Mesenchymal stem cell (in vitro differentiated cells and primary cell): Measurements from ENCODE around the gene PNMA8A.

Experiments used
- DNase-seq: peaks from one replicate; pipeline ENCODE4 v3.0.0-alpha.2; 2013
- H2AFZ ChIP-seq: one replicate; pipeline ENCODE4 v1.6.1; 2013; ENCODE audit warnings: low read depth, mild to moderate bottlenecking, control low read depth, inconsistent platforms, low read length, moderate library complexity
- H2AK5ac ChIP-seq: 2 replicates; pipeline ENCODE4 v1.6.1; 2013; ENCODE audit warnings: low read length, moderate library complexity, mild to moderate bottlenecking, inconsistent platforms; ENCODE audit not compliant: severe bottlenecking
- H2BK120ac ChIP-seq: one replicate; pipeline ENCODE4 v1.6.1; 2013; ENCODE audit warnings: low read depth, mild to moderate bottlenecking, inconsistent platforms, low read length, moderate library complexity
- H2BK12ac ChIP-seq, 2 experiments: one replicate each; pipeline ENCODE4 v1.6.1; 2013; ENCODE audit warnings: inconsistent platforms in 2 of 2, low read length in 2 of 2, mild to moderate bottlenecking in 2 of 2, moderate library complexity in 2 of 2, control low read depth in 1 of 2
- H2BK15ac ChIP-seq: one replicate; pipeline ENCODE4 v1.6.1; 2013; ENCODE audit warnings: mild to moderate bottlenecking, low read depth, inconsistent platforms; ENCODE audit not compliant: poor library complexity, severe bottlenecking
- H2BK5ac ChIP-seq: 2 replicates; pipeline ENCODE4 v1.6.1; 2013; ENCODE audit warnings: low read depth, mild to moderate bottlenecking, low read length, control low read depth, inconsistent platforms; ENCODE audit not compliant: poor library complexity, severe bottlenecking
- H3K14ac ChIP-seq, 2 experiments: one replicate each; pipeline ENCODE4 v1.6.1; 2013; ENCODE audit warnings: inconsistent platforms in 2 of 2, low read length in 2 of 2, control low read depth in 1 of 2, mild to moderate bottlenecking in 1 of 2, moderate library complexity in 1 of 2
- H3K18ac ChIP-seq, 2 experiments: one replicate each; pipeline ENCODE4 v1.6.1; 2013; ENCODE audit warnings: inconsistent platforms in 2 of 2, low read length in 2 of 2, control low read depth in 1 of 2, low read depth in 1 of 2, mild to moderate bottlenecking in 1 of 2
- H3K23ac ChIP-seq, 2 experiments: one replicate each; pipeline ENCODE4 v1.6.1; 2013; ENCODE audit warnings: inconsistent platforms in 2 of 2, low read length in 2 of 2, mild to moderate bottlenecking in 2 of 2, moderate library complexity in 2 of 2, control low read depth in 1 of 2
- H3K27ac ChIP-seq: 2 replicates; pipeline ENCODE4 v1.5.1; 2013; ENCODE audit warnings: mild to moderate bottlenecking, moderate library complexity, low read length, control low read depth, inconsistent platforms; ENCODE audit not compliant: poor library complexity, severe bottlenecking
- H3K27me3 ChIP-seq, 2 experiments: 2 replicates each; pipeline versions ENCODE4 v1.6.1 to v1.7.0; 2013; ENCODE audit warnings: low read length in 2 of 2, mild to moderate bottlenecking in 2 of 2, moderate library complexity in 2 of 2, control low read depth in 1 of 2, inconsistent platforms in 1 of 2; ENCODE audit not compliant: control insufficient read depth in 1 of 2, insufficient read depth in 1 of 2
- H3K36me3 ChIP-seq, 2 experiments: 2 replicates each; pipeline versions ENCODE4 v1.6.1 to v1.7.0; 2013; ENCODE audit warnings: low read length in 2 of 2, control low read depth in 1 of 2, inconsistent platforms in 1 of 2, low read depth in 1 of 2, mild to moderate bottlenecking in 1 of 2; ENCODE audit not compliant: insufficient read depth in 2 of 2, control insufficient read depth in 1 of 2
- H3K4ac ChIP-seq, 2 experiments: one replicate each; pipeline ENCODE4 v1.6.1; 2013; ENCODE audit warnings: inconsistent platforms in 2 of 2, low read length in 2 of 2, mild to moderate bottlenecking in 2 of 2, moderate library complexity in 2 of 2, control low read depth in 1 of 2, low read depth in 1 of 2
- H3K4me1 ChIP-seq: 2 replicates; pipeline ENCODE4 v1.6.1; 2013; ENCODE audit warnings: low read depth, low read length, control low read depth; ENCODE audit not compliant: control insufficient read depth, insufficient read depth
- H3K4me2 ChIP-seq: 2 replicates; pipeline ENCODE4 v1.6.1; 2013; ENCODE audit warnings: low read length, mild to moderate bottlenecking, inconsistent platforms; ENCODE audit not compliant: poor library complexity, severe bottlenecking
- H3K4me3 ChIP-seq, 2 experiments: 2 replicates each; pipeline versions ENCODE4 v1.5.1 to v1.7.0; 2013; ENCODE audit warnings: low read length in 2 of 2, mild to moderate bottlenecking in 2 of 2, control low read depth in 1 of 2, low read depth in 1 of 2; ENCODE audit not compliant: insufficient read depth in 1 of 2
- H3K79me1 ChIP-seq: replicated peaks from 2 replicates; pipeline ENCODE4 v1.6.1; 2013; ENCODE audit warnings: mild to moderate bottlenecking, control low read depth, low read length, inconsistent platforms; ENCODE audit not compliant: poor library complexity, severe bottlenecking
- H3K9ac ChIP-seq: 2 replicates; pipeline ENCODE4 v1.7.0; 2013; ENCODE audit warnings: mild to moderate bottlenecking, low read length, moderate library complexity
- H3K9me3 ChIP-seq: 2 replicates; pipeline ENCODE4 v1.7.0; 2013; ENCODE audit warnings: mild to moderate bottlenecking, low read length; ENCODE audit not compliant: control insufficient read depth
- H4K8ac ChIP-seq: one replicate; pipeline ENCODE4 v1.6.1; 2013; ENCODE audit warnings: inconsistent platforms, mild to moderate bottlenecking, low read length, moderate library complexity
- H4K91ac ChIP-seq: one replicate; pipeline ENCODE4 v1.6.1; 2013; ENCODE audit warnings: mild to moderate bottlenecking, low read length, inconsistent platforms
- WGBS: methylation state at CpG from one replicate; pipeline ENCODE4 v1.1.7; 2013; ENCODE audit warnings: mixed read lengths; 5-methylcytosine and 5-hydroxymethylcytosine counted together

The PNMA8A gene

GRCh38 chr19:46488551-46488950 lies 17.2 kb upstream of the PNMA8A start:
- Histone ChIP-seq H3K9ac (peak overlapping the region; percentile 89), H2BK12ac (no peak overlapping the region), H4K8ac (no peak overlapping the region), H3K9me3 (no peaks in the 10 kb centered on the region), H3K27me3 (peaks cover 14 to 36% of the 10 kb centered on the region in 2 experiments), H2BK120ac (no peak overlapping the region), H2BK5ac (no peak overlapping the region), H3K4ac (no peak overlapping the region), H3K4me3 (peak overlapping the region in 1 of 2 experiments; percentile 1), H2AFZ (no peak overlapping the region), H2AK5ac (no peak overlapping the region), H3K27ac (no peak overlapping the region), H3K18ac (no peak overlapping the region), H4K91ac (peak overlapping the region; percentile 82), H3K4me1 (peaks cover 23% of the 10 kb centered on the region), H3K14ac (no peak overlapping the region), H3K36me3 (no peaks in the 10 kb centered on the region), H3K4me2 (no peak overlapping the region), H2BK15ac (peak overlapping the region; percentile 33), H3K79me1 (no peaks in the 10 kb centered on the region), H3K23ac (no peak overlapping the region)
- DNase-seq = no peak
- 65% methylated on average over 11 of the region's 11 CpGs for WGBS

- peaks cover 14 to 35% of the 10 kb centered on the region in 2 experiments for H3K27me3 ChIP-seq
- no peak overlapping the region for H2AK5ac ChIP-seq
- peak overlapping the region; percentile 67 for H2BK120ac ChIP-seq
- 12% methylated on average over 37 of the region's 38 CpGs for WGBS
- peak overlapping the region; percentile 33 for H2AFZ ChIP-seq
- no peak overlapping the region for H3K27ac ChIP-seq
- H2BK12ac ChIP-seq = no peak overlapping the region
- no peak overlapping the region for H3K23ac ChIP-seq
- H4K8ac ChIP-seq = peak overlapping the region; percentile 91
- peaks cover 21% of the 10 kb centered on the region for H3K4me1 ChIP-seq
- peak overlapping the region; percentile 85 for H3K4me2 ChIP-seq
- H3K79me1 ChIP-seq = no peaks in the 10 kb centered on the region
- no peak overlapping the region for H2BK5ac ChIP-seq
- H3K36me3 ChIP-seq = no peaks in the 10 kb centered on the region
- H2BK15ac ChIP-seq = peak overlapping the region; percentile 73
- H3K14ac ChIP-seq = peak overlapping the region in 1 of 2 experiments; percentile 9
- H3K9me3 ChIP-seq = no peaks in the 10 kb centered on the region
- H3K9ac ChIP-seq = peak overlapping the region; percentile 89
- peak overlapping the region; percentile 52 to 61 for H3K18ac ChIP-seq
- H3K4ac ChIP-seq = no peak overlapping the region
- H4K91ac ChIP-seq = no peak overlapping the region
- peak; percentile 78 for DNase-seq
- peak overlapping the region in 1 of 2 experiments; percentile 80 for H3K4me3 ChIP-seq
These were observed 16.6 kb upstream of the PNMA8A start for GRCh38 chr19:46487802-46488445.

GRCh38 chr19:46487178-46487801 lies 15.9 kb upstream of the PNMA8A start:
- Histone ChIP-seq H2BK15ac (peak overlapping the region; percentile 73), H3K18ac (peak overlapping the region; percentile 52 to 61), H3K4me1 (peaks cover 20% of the 10 kb centered on the region), H3K27me3 (peaks cover 9 to 29% of the 10 kb centered on the region in 2 experiments), H3K36me3 (no peaks in the 10 kb centered on the region), H3K4me2 (peak overlapping the region; percentile 85), H3K23ac (peak overlapping the region in 1 of 2 experiments; percentile 40), H3K79me1 (no peaks in the 10 kb centered on the region), H2BK12ac (peak overlapping the region; percentile 21 to 67), H3K4me3 (peak overlapping the region in 1 of 2 experiments; percentile 80), H3K9ac (peak overlapping the region; percentile 89), H2AFZ (peak overlapping the region; percentile 33), H3K9me3 (no peaks in the 10 kb centered on the region), H3K4ac (peak overlapping the region in 1 of 2 experiments; percentile 57), H4K91ac (no peak overlapping the region), H3K27ac (no peak overlapping the region), H2BK120ac (peak overlapping the region; percentile 54), H3K14ac (peak overlapping the region in 1 of 2 experiments; percentile 21), H2BK5ac (no peak overlapping the region), H2AK5ac (no peak overlapping the region), H4K8ac (peak overlapping the region; percentile 91)
- 32% methylated on average over 19 of the region's 19 CpGs for WGBS
- no peak for DNase-seq

GRCh38 chr19:46486358-46486757 lies 15.0 kb upstream of the PNMA8A start:
- Histone ChIP-seq H2BK5ac (no peak overlapping the region), H2AK5ac (no peak overlapping the region), H3K18ac (no peak overlapping the region), H3K4me3 (no peak overlapping the region), H3K4ac (no peak overlapping the region), H2BK12ac (no peak overlapping the region), H3K27me3 (peaks cover 0 to 19% of the 10 kb centered on the region in 2 experiments), H3K4me2 (no peak overlapping the region), H3K36me3 (no peaks in the 10 kb centered on the region), H4K91ac (no peak overlapping the region), H3K23ac (no peak overlapping the region), H2BK15ac (no peak overlapping the region), H3K27ac (no peak overlapping the region), H2BK120ac (no peak overlapping the region), H4K8ac (no peak overlapping the region), H3K14ac (no peak overlapping the region), H3K79me1 (no peaks in the 10 kb centered on the region), H3K4me1 (peaks cover 20% of the 10 kb centered on the region), H3K9ac (no peak overlapping the region), H3K9me3 (no peaks in the 10 kb centered on the region), H2AFZ (no peak overlapping the region)
- WGBS = 89% methylated on average over 3 of the region's 3 CpGs
- DNase-seq = no peak
